Thyroid gland (tissue), 4 donors: ENCODE data around the gene PIGW.

Source experiments
- POLR2A ChIP-seq, 2 donors: fragments of 450-650 bp; IDR thresholded peaks; one replicate each; pipeline ENCODE4 v1.6.1; 2017; ENCODE audit warnings: antibody characterized with exemption in 2 of 2, mild to moderate bottlenecking in 2 of 2, moderate library complexity in 1 of 2
- TF ChIP-seq, protein P1 (sequence below), 6 experiments: fragments of 200-600 bp in 3 of 6; fragments of 450-650 bp in 3 of 6; sonication (generic) in 3 of 6; IDR thresholded peaks; one replicate each; pipeline ENCODE4 v1.5.1; 2016 to 2019; ENCODE audit warnings: antibody characterized with exemption in 6 of 6, mild to moderate bottlenecking in 2 of 6, inconsistent platforms in 1 of 6, moderate library complexity in 1 of 6

DNA sequence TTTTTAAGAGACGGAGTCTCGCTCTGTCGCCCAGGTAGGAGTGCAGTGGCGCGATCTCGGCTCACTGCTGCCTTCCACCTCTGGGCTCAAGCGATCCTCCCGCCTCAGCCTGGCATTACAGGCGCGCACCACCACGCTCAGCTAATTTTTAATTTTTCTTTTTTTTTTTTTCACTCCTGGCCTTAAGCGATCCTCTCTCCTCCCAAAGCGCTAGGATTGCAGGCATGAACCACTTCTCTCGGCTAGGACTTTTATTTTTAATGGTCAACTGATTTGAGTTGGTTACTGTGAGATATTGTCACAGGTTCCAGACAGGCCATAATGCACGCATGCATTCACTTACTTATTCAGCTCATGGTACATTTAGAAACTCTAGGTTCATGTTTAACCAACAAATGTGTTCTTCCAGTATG, 888 bp downstream of the PIGW start:
- TF ChIP-seq POLR2A (IDR thresholded peaks at IDR 0.05), result no peak
- TF ChIP-seq, protein P1, sequence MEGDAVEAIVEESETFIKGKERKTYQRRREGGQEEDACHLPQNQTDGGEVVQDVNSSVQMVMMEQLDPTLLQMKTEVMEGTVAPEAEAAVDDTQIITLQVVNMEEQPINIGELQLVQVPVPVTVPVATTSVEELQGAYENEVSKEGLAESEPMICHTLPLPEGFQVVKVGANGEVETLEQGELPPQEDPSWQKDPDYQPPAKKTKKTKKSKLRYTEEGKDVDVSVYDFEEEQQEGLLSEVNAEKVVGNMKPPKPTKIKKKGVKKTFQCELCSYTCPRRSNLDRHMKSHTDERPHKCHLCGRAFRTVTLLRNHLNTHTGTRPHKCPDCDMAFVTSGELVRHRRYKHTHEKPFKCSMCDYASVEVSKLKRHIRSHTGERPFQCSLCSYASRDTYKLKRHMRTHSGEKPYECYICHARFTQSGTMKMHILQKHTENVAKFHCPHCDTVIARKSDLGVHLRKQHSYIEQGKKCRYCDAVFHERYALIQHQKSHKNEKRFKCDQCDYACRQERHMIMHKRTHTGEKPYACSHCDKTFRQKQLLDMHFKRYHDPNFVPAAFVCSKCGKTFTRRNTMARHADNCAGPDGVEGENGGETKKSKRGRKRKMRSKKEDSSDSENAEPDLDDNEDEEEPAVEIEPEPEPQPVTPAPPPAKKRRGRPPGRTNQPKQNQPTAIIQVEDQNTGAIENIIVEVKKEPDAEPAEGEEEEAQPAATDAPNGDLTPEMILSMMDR (IDR thresholded peaks at IDR 0.05), result peak in 2 of 6 experiments; percentile 2 to 31
